NK-92 treated with Interleukin-12 subunit alpha and Interleukin-12 subunit beta, amount 100 ng/mL, for 24 hours (cell line): ENCODE data around the gene CD300H.

Experiments
- DNase-seq: peaks from one replicate; lab custom pipeline; 2025; lab: John Stamatoyannopoulos, UW

CD300H gene

GRCh38 chr17:74567397-74567796, at the start of gene CD300H:
CD300H (minus strand) TSS chr17:74567509.
- DNase-seq, result no peak

GRCh38 chr17:74616696-74617095, 49.4 kb upstream of the CD300H start:
- no peak for DNase-seq

- no peak for DNase-seq
Observed at GRCh38 chr17:74612046-74612445, 44.7 kb upstream of the CD300H start.

- no peak for DNase-seq
Observed at GRCh38 chr17:74610108-74610507, 42.8 kb upstream of the CD300H start.

- DNase-seq, result no peak
Observed at GRCh38 chr17:74608511-74608910, 41.2 kb upstream of the CD300H start.

- no peak for DNase-seq
Observed at GRCh38 chr17:74607221-74607620, 39.9 kb upstream of the CD300H start.

- DNase-seq, result no peak
Observed at GRCh38 chr17:74606050-74606449, 38.7 kb upstream of the CD300H start.

- DNase-seq, result no peak
Observed at GRCh38 chr17:74605361-74605760, 38.1 kb upstream of the CD300H start.

- DNase-seq, result no peak
Observed at GRCh38 chr17:74604761-74605160, 37.5 kb upstream of the CD300H start.

GRCh38 chr17:74604200-74604599, 36.9 kb upstream of the CD300H start:
- DNase-seq, result no peak

- DNase-seq, result no peak
Observed at GRCh38 chr17:74603746-74604145, 36.4 kb upstream of the CD300H start.

- DNase-seq, result no peak
Observed at GRCh38 chr17:74603037-74603635, 35.8 kb upstream of the CD300H start.

GRCh38 chr17:74601944-74602572, 34.7 kb upstream of the CD300H start:
- peak; percentile 42 for DNase-seq

GRCh38 chr17:74599448-74599939, 32.2 kb upstream of the CD300H start:
- DNase-seq, result no peak

- no peak for DNase-seq
Observed at GRCh38 chr17:74599023-74599399, 31.7 kb upstream of the CD300H start.

GRCh38 chr17:74598346-74599022, 31.2 kb upstream of the CD300H start:
- DNase-seq, result no peak

- no peak for DNase-seq
Observed at GRCh38 chr17:74597069-74597790, 29.9 kb upstream of the CD300H start.

- no peak for DNase-seq
Observed at GRCh38 chr17:74595037-74595750, 27.9 kb upstream of the CD300H start.

GRCh38 chr17:74592087-74592990, 25.0 kb upstream of the CD300H start, which contains the start of gene CD300LD:
CD300LD (minus strand) TSS chr17:74592283; CDS start chr17:74592202, 81 bp downstream.
- DNase-seq, result no peak

- DNase-seq, result no peak
Observed at GRCh38 chr17:74591503-74591902, 24.2 kb upstream of the CD300H start.

GRCh38 chr17:74585711-74586110, 18.4 kb upstream of the CD300H start:
- no peak for DNase-seq
